Measurements from ENCODE around the gene CDKAL1.

- TF ChIP-seq POLR2A (IDR thresholded peaks at IDR 0.05; ENCODE audit: low read depth, low read length), result no peak
- TF ChIP-seq SPI1 (IDR thresholded peaks at IDR 0.05; ENCODE audit: low read depth, low read length), result no peak
- TF ChIP-seq POLR2AphosphoS5 (IDR thresholded peaks at IDR 0.05; ENCODE audit: low read depth, low read length), result no peak
Observed at GRCh38 chr6:20661721-20662120, 127.5 kb downstream of the CDKAL1 start.
